Measurements from ENCODE around the gene EXOSC7. TPM values are rescaled to one million over a fixed set of nuclear protein-coding genes. Genes with fewer than 3 reads are reported as not detected.
A peak's percentile ranks its signal among the peaks of the same experiment; 100 is the strongest.

The EXOSC7 gene
- total and polyA plus RNA-seq, 10 of the 15 experiments (the other 5 are each of a cell fraction or from before 2014, with no cell fraction given), result 58.0 to 193 (median 82.9) TPM

- no peak for TF ChIP-seq E2F8 (IDR thresholded peaks at IDR 0.05; ENCODE audit: low read depth, partially characterized antibody)
- no peak for TF ChIP-seq ETV6 (conservative IDR thresholded peaks at IDR 0.05 in 1 of 2, IDR thresholded peaks at IDR 0.05 in 1 of 2; ENCODE audit: borderline replicate concordance in 1 of 2, low read depth in 1 of 2)
- no peak for TF ChIP-seq ZNF24 (IDR thresholded peaks at IDR 0.05)
- TF ChIP-seq ZNF622 (IDR thresholded peaks at IDR 0.05), result no peak
- no peak for TF ChIP-seq IRF4 (IDR thresholded peaks at IDR 0.05; ENCODE audit: low read depth, low read length)
- no peak for TF ChIP-seq PAX8 (IDR thresholded peaks at IDR 0.05)
These were observed 79.0 kb downstream of the EXOSC7 start (continued) for GRCh38 chr3:45055032-45055410.

DNA sequence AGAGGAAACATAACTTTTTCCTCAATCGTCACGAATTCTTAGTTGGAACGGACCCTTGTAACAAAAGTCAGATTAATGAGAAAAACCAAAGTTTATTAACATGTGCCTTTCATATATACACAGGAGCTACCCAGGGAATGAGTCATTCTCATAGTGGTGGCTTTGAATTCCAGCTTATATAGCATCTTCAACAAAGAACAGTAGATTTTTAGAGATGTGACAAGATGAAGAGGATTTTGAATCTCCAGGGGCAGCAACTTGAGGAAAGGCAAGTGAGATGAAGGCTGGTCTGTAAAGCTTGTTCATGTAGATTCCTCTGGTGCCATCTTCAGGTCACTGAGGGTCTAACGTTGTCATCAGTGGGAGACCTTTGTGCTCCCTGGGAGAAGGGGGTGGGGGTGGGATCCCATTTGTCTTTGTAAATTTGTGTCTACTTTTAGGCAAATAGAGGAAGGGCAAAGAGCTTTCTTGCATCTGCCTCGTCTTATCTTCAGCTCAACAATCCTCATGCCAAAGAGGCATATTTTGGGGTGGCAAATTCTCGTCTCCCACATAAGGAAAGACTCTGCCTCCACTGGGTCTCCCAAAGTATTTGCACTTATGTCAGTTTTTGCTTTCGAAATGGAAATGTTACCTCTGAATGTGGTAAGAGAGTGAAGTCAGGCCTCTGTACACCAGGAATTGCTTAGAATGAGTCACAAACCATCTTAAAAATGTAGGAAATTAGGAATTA, 79.5 kb downstream of the EXOSC7 start:
- ChIA-PET CTCF (interaction anchor here (0.6 to 12.6 kb wide), 22 partner anchors 8 to 604 kb away, joined by 3 to 282 read pairs (median 4); no protein-coding TSS in a partner anchor), SMC1A (ENCODE audit: uncharacterized antibody, unreplicated experiment) (interaction anchor here (0.8 to 6.6 kb wide), 15 partner anchors 9 to 606 kb away, joined by 3 to 120 read pairs (median 6); no protein-coding TSS in a partner anchor), POLR2A (interaction anchor here (0.7 kb wide), 1 partner anchor 13 kb away, joined by 3 read pairs; no protein-coding TSS in a partner anchor), RAD21 (ENCODE audit: unreplicated experiment) (interaction anchor here (0.6 to 4.9 kb wide), 13 partner anchors 8 to 155 kb away, joined by 3 to 101 read pairs (median 4); no protein-coding TSS in a partner anchor)
- no peak overlapping the region for H3K9ac ChIP-seq (ENCODE audit: control insufficient read depth, insufficient read depth, low read length)
- in situ Hi-C loops (cut with MboI) (no loop called here), intact Hi-C loops (cut with micrococcal nuclease; ENCODE audit: unreplicated experiment) (no loop called here)
- no peak overlapping the region for H2AFZ ChIP-seq (ENCODE audit: control insufficient read depth, low read depth, low read length)
- 10% methylated on average over 7 of the region's 7 CpGs for WGBS (ENCODE audit: insufficient coverage, insufficient replicate concordance, low lambda C conversion rate, missing lambda C conversion rate)
- H3K79me2 ChIP-seq (ENCODE audit: control insufficient read depth, insufficient read depth, low read length), result no peaks in the 10 kb centered on the region
- H3K4me3 ChIP-seq, result no peak overlapping the region
- H3K4me2 ChIP-seq (ENCODE audit: control insufficient read depth, insufficient read depth), result no peak overlapping the region
- H3K4me1 ChIP-seq (ENCODE audit: control insufficient read depth, insufficient read depth, low read length), result no peaks in the 10 kb centered on the region
- no peak for DNase-seq (ENCODE audit: low read depth, low spot score)
- H3K9me3 ChIP-seq (replicated peaks; ENCODE audit: control insufficient read depth, insufficient read depth, low read length), result no peaks in the 10 kb centered on the region
- H3K36me3 ChIP-seq (ENCODE audit: control insufficient read depth in 2 of 2, insufficient read depth in 2 of 2, low read length in 1 of 2), result no peaks in the 10 kb centered on the region
- peak; percentile 41 for FAIRE-seq
- no peaks in the 10 kb centered on the region for H4K20me1 ChIP-seq (ENCODE audit: control insufficient read depth, insufficient read depth)
- H3K27ac ChIP-seq (ENCODE audit: control insufficient read depth, insufficient read depth), result no peak overlapping the region
- ATAC-seq, result peak; percentile 86
- H3K27me3 ChIP-seq (replicated peaks in 1 of 2; ENCODE audit: control insufficient read depth in 2 of 2, insufficient read depth in 2 of 2, low read length in 1 of 2), result no peaks in the 10 kb centered on the region
- no TSS peak for BruUV-seq (replicated peaks)
- TF ChIP-seq NR2C1 (IDR thresholded peaks at IDR 0.05), result no peak
- peak; percentile 36 to 49 (median 43); a peak in 4 of 6 replicates for TF ChIP-seq CTCF (IDR thresholded peaks at IDR 0.05 in 2 of 3, conservative IDR thresholded peaks at IDR 0.05 in 1 of 3; ENCODE audit: control insufficient read depth in 2 of 3, extremely low read depth in 1 of 3, insufficient read depth in 1 of 3, low read depth in 3 of 3, low read length in 3 of 3)
- TF ChIP-seq SMC3 (IDR thresholded peaks at IDR 0.05; ENCODE audit: borderline replicate concordance, low read length), result peak; percentile 33; the same call in 1 of the 2 replicates
- TF ChIP-seq ZNF24 (IDR thresholded peaks at IDR 0.05), result no peak
- TF ChIP-seq ZBTB11 (CRISPR knock-in tag; IDR thresholded peaks at IDR 0.05), result no peak
- TF ChIP-seq EED (IDR thresholded peaks at IDR 0.05; ENCODE audit: low read depth), result no peak
- 0 out of 2 replicates have a peak, but pooled peaks have one; percentile 19 for TF ChIP-seq NR2F1 (conservative IDR thresholded peaks at IDR 0.05)
- TF ChIP-seq RAD21 (IDR thresholded peaks at IDR 0.05; ENCODE audit: insufficient read depth, low read depth, low read length), result peak; percentile 55

Data from GM12878 (cell line).